H1 (cell line): ENCODE data around the gene IFIT1. TPM values are rescaled to one million over a fixed set of nuclear protein-coding genes. Genes with fewer than 3 reads are reported as not detected.
"Not testable (repeated sequence)": the region's sequence is repeated elsewhere in the genome, so short reads cannot be mapped to it uniquely, and the experiment has no call there.

Experiments
- CTCF ChIA-PET: fragments of 300-600 bp; sonication (Branson Sonifier 250); formaldehyde crosslinking; loops from one replicate; lab custom pipeline; 2021; ENCODE audit not compliant: partially characterized antibody; lab: Charles Lee
- POLR2A ChIA-PET: fragments of 300-600 bp; sonication (Branson Sonifier 250); formaldehyde crosslinking; loops from one replicate; lab custom pipeline; 2021; ENCODE audit warnings: inconsistent platforms; ENCODE audit not compliant: partially characterized antibody; lab: Charles Lee
- DNase-seq, 2 experiments: peaks; one replicate each; pipeline versions ENCODE4 v3.0.0 to v3.0.0-alpha.2; 2010 to 2022; ENCODE audit warnings: low spot score in 2 of 2, low read depth in 1 of 2, mixed read lengths in 1 of 2
- FAIRE-seq: peaks from 2 replicates; lab custom pipeline; 2011; peaks lifted over from hg19 to GRCh38; lab: Jason Lieb, UNC
- H2AFZ ChIP-seq: 2 replicates; pipeline ENCODE4 v1.8.1; 2012; ENCODE audit warnings: low read length, inconsistent platforms
- H2AK5ac ChIP-seq: 2 replicates; pipeline ENCODE4 v1.6.1; 2013; ENCODE audit warnings: low read depth, low read length
- H2BK120ac ChIP-seq: replicated peaks from 2 replicates; pipeline ENCODE3; 2013; ENCODE audit warnings: low read depth, low read length, inconsistent platforms
- H2BK12ac ChIP-seq: 2 replicates; pipeline ENCODE4 v1.6.1; 2013; ENCODE audit warnings: low read depth, low read length
- H2BK15ac ChIP-seq: 2 replicates; pipeline ENCODE4 v1.6.1; 2013; ENCODE audit warnings: low read length
- H2BK20ac ChIP-seq: 2 replicates; pipeline ENCODE4 v1.6.1; 2013; ENCODE audit warnings: low read length
- H2BK5ac ChIP-seq: 2 replicates; pipeline ENCODE4 v1.6.1; 2013; ENCODE audit warnings: low read depth, low read length
- H3K14ac ChIP-seq: 2 replicates; pipeline ENCODE4 v1.6.1; 2013; ENCODE audit warnings: inconsistent platforms; ENCODE audit not compliant: insufficient read length
- H3K18ac ChIP-seq: 2 replicates; pipeline ENCODE4 v1.6.1; 2013; ENCODE audit warnings: low read length; ENCODE audit errors: extremely low read depth
- H3K23ac ChIP-seq: 2 replicates; pipeline ENCODE4 v1.6.1; 2013; ENCODE audit warnings: inconsistent platforms; ENCODE audit not compliant: insufficient read length
- H3K23me2 ChIP-seq: 2 replicates; pipeline ENCODE4 v1.6.1; 2013; ENCODE audit warnings: low read depth, low read length
- H3K27ac ChIP-seq: 2 replicates; pipeline ENCODE4 v1.6.1; 2011; ENCODE audit warnings: low read depth, low read length, inconsistent platforms
- H3K27me3 ChIP-seq, 4 experiments: replicated peaks in 1 of 4; 1 replicate in 1 of 4; 2 replicates in 3 of 4; pipeline versions ENCODE4 v1.6.1 to v1.8.1; 2011 to 2013; ENCODE audit warnings: low read length in 3 of 4, mild to moderate bottlenecking in 3 of 4, inconsistent platforms in 2 of 4, mixed read lengths in 2 of 4, moderate library complexity in 1 of 4; ENCODE audit not compliant: control insufficient read depth in 3 of 4, insufficient read depth in 3 of 4; ENCODE audit errors: extremely low read depth in 1 of 4
- H3K36me3 ChIP-seq, 4 experiments: 2 replicates each; pipeline versions ENCODE4 v1.6.1 to v1.8.1; 2011 to 2013; ENCODE audit warnings: mild to moderate bottlenecking in 4 of 4, low read length in 3 of 4, moderate library complexity in 2 of 4, control low read depth in 1 of 4, inconsistent platforms in 1 of 4; ENCODE audit not compliant: insufficient read depth in 4 of 4, control insufficient read depth in 2 of 4
- H3K4ac ChIP-seq: replicated peaks from 2 replicates; pipeline ENCODE3; 2013; ENCODE audit warnings: low read length, low read depth, mixed read lengths, inconsistent platforms; ENCODE audit not compliant: insufficient read length
- H3K4me1 ChIP-seq, 4 experiments: replicated peaks in 1 of 4; 1 replicate in 1 of 4; 2 replicates in 3 of 4; pipeline versions ENCODE4 v1.6.1 to v1.8.1; 2011 to 2013; ENCODE audit warnings: low read length in 3 of 4, inconsistent platforms in 2 of 4, mixed read lengths in 1 of 4; ENCODE audit not compliant: insufficient read depth in 4 of 4, control insufficient read depth in 3 of 4
- H3K4me2 ChIP-seq, 2 experiments: 2 replicates each; pipeline versions ENCODE4 v1.6.1 to v1.8.1; 2011 to 2013; ENCODE audit warnings: low read depth in 2 of 2, low read length in 2 of 2, control low read depth in 1 of 2, inconsistent platforms in 1 of 2, mild to moderate bottlenecking in 1 of 2; ENCODE audit not compliant: insufficient read depth in 1 of 2
- H3K4me3 ChIP-seq, 4 experiments: fragments of 200-600, 300-600 bp in 1 of 4; sonication (generic), shearing (Covaris generic), sonication (Bioruptor Twin) in 1 of 4; 2 replicates each; pipeline versions ENCODE4 v1.5.1 to v1.8.1; 2011 to 2016; ENCODE audit warnings: low read length in 4 of 4, low read depth in 3 of 4, control low read depth in 2 of 4, inconsistent platforms in 2 of 4, mild to moderate bottlenecking in 2 of 4, mixed read lengths in 1 of 4, moderate library complexity in 1 of 4; ENCODE audit not compliant: insufficient read depth in 2 of 4; ENCODE audit errors: extremely low read depth in 1 of 4
- H3K56ac ChIP-seq: replicated peaks from 2 replicates; pipeline ENCODE3; 2013; ENCODE audit warnings: low read depth, mild to moderate bottlenecking, mixed read lengths, low read length, inconsistent platforms; ENCODE audit not compliant: insufficient read length
- H3K79me1 ChIP-seq: 2 replicates; pipeline ENCODE4 v1.6.1; 2013; ENCODE audit warnings: low read depth, low read length, control low read depth
- H3K79me2 ChIP-seq, 2 experiments: 2 replicates each; pipeline versions ENCODE4 v1.6.1 to v1.8.1; 2012 to 2013; ENCODE audit warnings: low read length in 2 of 2, mild to moderate bottlenecking in 2 of 2, inconsistent platforms in 1 of 2; ENCODE audit not compliant: insufficient read depth in 2 of 2, control insufficient read depth in 1 of 2
- H3K9ac ChIP-seq, 4 experiments: replicated peaks in 1 of 4; 1 replicate in 1 of 4; 2 replicates in 3 of 4; pipeline versions ENCODE4 v1.6.1 to v1.8.1; 2011 to 2013; ENCODE audit warnings: low read depth in 3 of 4, low read length in 3 of 4, control low read depth in 2 of 4, mild to moderate bottlenecking in 2 of 4, moderate library complexity in 2 of 4, inconsistent platforms in 1 of 4; ENCODE audit errors: extremely low read depth in 1 of 4
- H3K9me3 ChIP-seq, 2 experiments: 2 replicates each; pipeline versions ENCODE4 v1.6.1 to v1.8.1; 2012 to 2013; ENCODE audit warnings: mild to moderate bottlenecking in 2 of 2, moderate library complexity in 2 of 2, control low read depth in 1 of 2, inconsistent platforms in 1 of 2, low read depth in 1 of 2, low read length in 1 of 2, mixed read lengths in 1 of 2; ENCODE audit not compliant: insufficient read depth in 2 of 2
- H4K20me1 ChIP-seq, 2 experiments: replicated peaks in 1 of 2; 2 replicates each; pipeline versions ENCODE3 to v1.8.1; 2011 to 2013; ENCODE audit warnings: inconsistent platforms in 2 of 2, low read length in 2 of 2, mild to moderate bottlenecking in 1 of 2; ENCODE audit not compliant: insufficient read depth in 2 of 2, control insufficient read depth in 1 of 2
- H4K5ac ChIP-seq: 2 replicates; pipeline ENCODE4 v1.6.1; 2013; ENCODE audit warnings: low read length, low read depth, mixed read lengths, inconsistent platforms; ENCODE audit not compliant: insufficient read length
- H4K8ac ChIP-seq: 2 replicates; pipeline ENCODE4 v1.8.0; 2013; ENCODE audit warnings: mild to moderate bottlenecking, moderate library complexity, low read length, inconsistent platforms; ENCODE audit not compliant: insufficient read depth; ENCODE audit errors: extremely low read depth
- H4K91ac ChIP-seq: replicated peaks from 2 replicates; pipeline ENCODE3; 2013; ENCODE audit warnings: low read length, mixed read lengths, inconsistent platforms; ENCODE audit not compliant: insufficient read length
- WGBS, 2 experiments: shearing (Covaris generic) in 1 of 2; methylation state at CpG; one replicate each; pipeline versions ENCODE4 v1.1.6 to v1.1.7; 2013 to 2015; ENCODE audit warnings: low lambda C conversion rate in 2 of 2, mixed read lengths in 2 of 2, inconsistent platforms in 1 of 2, low coverage in 1 of 2, missing lambda C conversion rate in 1 of 2; ENCODE audit not compliant: insufficient replicate concordance in 2 of 2, insufficient coverage in 1 of 2, insufficient read length in 1 of 2; ENCODE audit errors: extremely low coverage in 1 of 2, missing lambda C conversion rate in 1 of 2; 5-methylcytosine and 5-hydroxymethylcytosine counted together
- polyA plus RNA-seq, 7 experiments: library from polyadenylated mRNA; depleted of rRNA in 3 of 7; stranded (reverse) in 5 of 7; unstranded in 2 of 7; fragments of >200 nt in 5 of 7; fragments of 200-250 nt in 2 of 7; gene quantifications; 1 replicate in 5 of 7; 2 replicates in 1 of 7; 4 replicates in 1 of 7; pipeline versions ENCODE4 v1.2.1 to v1.2.3, GENCODE V29; 2011 to 2013; ENCODE audit warnings: missing spikeins in 2 of 7, mixed read lengths in 2 of 7
- total RNA-seq: library from RNA; stranded (reverse); fragmentation: NEBNext Ultra II Directional; extraction: Animal tissue kit (Norgen Biotek cat#: 25700); gene quantifications from 2 replicates; pipeline ENCODE4 v1.2.1, GENCODE V29; 2021

Gene IFIT1
- total and polyA plus RNA-seq, 2 of the 8 experiments (the other 6 are each of a cell fraction or from before 2014, with no cell fraction given) = 0.94 to 1.5 TPM

GRCh38 chr10:89444819-89445218 is 52.4 kb downstream of the IFIT1 start:
- H4K8ac ChIP-seq, H3K23ac ChIP-seq, H2AK5ac ChIP-seq, H2BK15ac ChIP-seq, H3K18ac ChIP-seq, H3K27me3 ChIP-seq, H4K5ac ChIP-seq, H3K23me2 ChIP-seq, H2BK12ac ChIP-seq, H3K27ac ChIP-seq, H4K20me1 ChIP-seq, H2BK120ac ChIP-seq, FAIRE-seq, H2AFZ ChIP-seq, H2BK5ac ChIP-seq, H4K91ac ChIP-seq, H3K4me3 ChIP-seq, H2BK20ac ChIP-seq, H3K9ac ChIP-seq, H3K4me2 ChIP-seq, H3K79me1 ChIP-seq, H3K9me3 ChIP-seq, H3K79me2 ChIP-seq, H3K4ac ChIP-seq, DNase-seq, H3K56ac ChIP-seq, POLR2A ChIA-PET, H3K14ac ChIP-seq, H3K36me3 ChIP-seq, H3K4me1 ChIP-seq: not testable (repeated sequence)
- CTCF ChIA-PET = interaction anchor here (0.6 to 2.1 kb wide), 6 partner anchors 10 to 180 kb away, joined by 3 to 5 read pairs (median 4); no protein-coding TSS in a partner anchor
- 95% methylated on average over 7 of the region's 7 CpGs; no CpG with 5 or more reads in 1 of the 2 experiments for WGBS, 2 experiments
